HepG2 (cell line): Measurements from ENCODE around the gene YIF1A. TPM values are rescaled to one million over a fixed set of nuclear protein-coding genes. Genes with fewer than 3 reads are reported as not detected.
A peak's percentile ranks its signal among the peaks of the same experiment; 100 is the strongest.

ENCODE experiments used
- ATF7 ChIP-seq, 2 experiments: fragments of 450-650 bp in 1 of 2; sonication (generic) in 1 of 2; formaldehyde crosslinking in 1 of 2; IDR thresholded peaks; 2 replicates each; pipeline versions ENCODE4 v1.4.0 to v1.6.1; 2016 to 2020; ENCODE audit warnings: antibody characterized with exemption in 1 of 2, mild to moderate bottlenecking in 1 of 2, missing genetic modification reagents in 1 of 2
- ELF4 ChIP-seq: sonication (generic); formaldehyde crosslinking; IDR thresholded peaks from 2 replicates; pipeline ENCODE4 v1.5.0; 2020; ENCODE audit warnings: missing genetic modification reagents, mild to moderate bottlenecking, moderate library complexity, borderline replicate concordance
- FOXO1 ChIP-seq: sonication (generic); formaldehyde crosslinking; IDR thresholded peaks from 2 replicates; pipeline ENCODE4 v1.4.0; 2020; ENCODE audit warnings: missing genetic modification reagents
- HMGA1 ChIP-seq: sonication (generic); formaldehyde crosslinking; conservative IDR thresholded peaks from 2 replicates; pipeline ENCODE4 v1.4.0; 2020; ENCODE audit warnings: missing genetic modification reagents
- IKZF1 ChIP-seq: fragments of 450-650 bp; IDR thresholded peaks from 2 replicates; pipeline ENCODE4 v1.7.1; 2016
- ISL2 ChIP-seq: sonication (generic); formaldehyde crosslinking; IDR thresholded peaks from 2 replicates; pipeline ENCODE4 v1.5.0; 2020; ENCODE audit warnings: missing genetic modification reagents
- KDM6A ChIP-seq: IDR thresholded peaks from 2 replicates; pipeline ENCODE4 v1.6.1; 2016; ENCODE audit warnings: low read depth
- POGK ChIP-seq: sonication (generic); formaldehyde crosslinking; conservative IDR thresholded peaks from 2 replicates; pipeline ENCODE4 v1.8.0; 2022; ENCODE audit warnings: mild to moderate bottlenecking, moderate library complexity, missing genetic modification reagents
- PRMT3 ChIP-seq: sonication (generic); formaldehyde crosslinking; IDR thresholded peaks from 2 replicates; pipeline ENCODE4 v1.8.1; 2022; ENCODE audit warnings: low read depth, mild to moderate bottlenecking, moderate library complexity, missing genetic modification reagents, borderline replicate concordance
- RAD21 ChIP-seq: fragments of 450-650 bp; formaldehyde crosslinking; IDR thresholded peaks from 2 replicates; pipeline ENCODE4 v1.5.0; 2020; ENCODE audit warnings: mild to moderate bottlenecking
- U2AF1 ChIP-seq: fragments of 200-400 bp; formaldehyde crosslinking; optimal IDR thresholded peaks from 2 replicates; pipeline ENCODE3; 2017; ENCODE audit warnings: mild to moderate bottlenecking, low read depth, low read length
- WIZ ChIP-seq: sonication (generic); formaldehyde crosslinking; IDR thresholded peaks from 2 replicates; pipeline ENCODE4 v1.5.1; 2020; ENCODE audit warnings: mild to moderate bottlenecking, missing genetic modification reagents
- ZBTB26 ChIP-seq: IDR thresholded peaks from 2 replicates; pipeline ENCODE4 v1.6.1; 2016; ENCODE audit warnings: missing compliant biosample characterization, missing genetic modification reagents, borderline replicate concordance
- ZBTB4 ChIP-seq: sonication (generic); formaldehyde crosslinking; IDR thresholded peaks from 2 replicates; pipeline ENCODE4 v1.4.0; 2020; ENCODE audit warnings: missing genetic modification reagents, mild to moderate bottlenecking, borderline replicate concordance
- ZNF280D ChIP-seq: sonication (generic); formaldehyde crosslinking; IDR thresholded peaks from 2 replicates; pipeline ENCODE4 v1.5.1; 2020; ENCODE audit warnings: mild to moderate bottlenecking, missing genetic modification reagents
- ZNF317 ChIP-seq: sonication (generic); formaldehyde crosslinking; IDR thresholded peaks from 2 replicates; pipeline ENCODE4 v1.5.0; 2020; ENCODE audit warnings: mild to moderate bottlenecking, missing genetic modification reagents
- ZNF605 ChIP-seq: sonication (generic); formaldehyde crosslinking; IDR thresholded peaks from 2 replicates; pipeline ENCODE4 v1.8.0; 2022; ENCODE audit warnings: mild to moderate bottlenecking, missing genetic modification reagents
- ZNF607 ChIP-seq: sonication (generic); formaldehyde crosslinking; IDR thresholded peaks from 2 replicates; pipeline ENCODE4 v1.5.1; 2020; ENCODE audit warnings: missing genetic modification reagents, mild to moderate bottlenecking, borderline replicate concordance
- ZNF788 ChIP-seq: sonication (generic); formaldehyde crosslinking; IDR thresholded peaks from 2 replicates; pipeline ENCODE4 v1.5.0; 2020; ENCODE audit warnings: mild to moderate bottlenecking, missing genetic modification reagents, borderline replicate concordance
- polyA plus RNA-seq, 8 experiments: library from polyadenylated mRNA; depleted of rRNA in 3 of 8; stranded (reverse) in 7 of 8; unstranded in 1 of 8; fragments of >200 nt; fragmentation: Illumina TruSeq in 4 of 8; extraction: Trizol in 4 of 8; gene quantifications; 2 replicates each; pipeline versions ENCODE4 v1.2.1 to v1.2.3, GENCODE V29; 2011 to 2016; ENCODE audit warnings: low read depth in 4 of 8, missing spikeins in 1 of 8, mixed read lengths in 1 of 8; ENCODE audit not compliant: insufficient read depth in 1 of 8
- total RNA-seq, 5 experiments: library from RNA; depleted of rRNA; stranded (reverse); fragments of >200 nt; fragmentation: Illumina TruSeq; extraction: Trizol; gene quantifications; 2 replicates each; pipeline ENCODE4 v1.2.3, GENCODE V29; 2016; ENCODE audit warnings: low read depth in 1 of 5

Gene YIF1A
- total and polyA plus RNA-seq, 2 of the 13 experiments (the other 11 are each of a cell fraction or from before 2014, with no cell fraction given), result 133 to 145 TPM

GRCh38 chr11:66289548-66290329, 796 bp upstream of the YIF1A start (continued):
- peak; percentile 38; the same call in 1 of the 2 replicates for TF ChIP-seq ELF4 (CRISPR knock-in tag)
- peak; percentile 88 for TF ChIP-seq ZNF317
- 0 out of 2 replicates have a peak, but pooled peaks have one; percentile 38 for TF ChIP-seq ZNF280D (CRISPR knock-in tag)
- no peak; the same call in 1 of the 2 replicates for TF ChIP-seq ZNF788 (CRISPR knock-in tag)
- TF ChIP-seq U2AF1, result no peak
- TF ChIP-seq ZNF605 (CRISPR knock-in tag), result peak; percentile 75
- TF ChIP-seq WIZ (CRISPR knock-in tag), result peak; percentile 74
- TF ChIP-seq FOXO1 (CRISPR knock-in tag), result 0 out of 2 replicates have a peak, but pooled peaks have one; percentile 48
- TF ChIP-seq RAD21 (CRISPR knock-in tag), result no peak
- no peak for TF ChIP-seq ISL2 (CRISPR knock-in tag)
- TF ChIP-seq ATF7 (IDR thresholded peaks at IDR 0.05), result no peak
- no peak for TF ChIP-seq ATF7 (CRISPR knock-in tag; IDR thresholded peaks at IDR 0.05)
- TF ChIP-seq KDM6A (CRISPR knock-in tag), result no peak
- no peak for TF ChIP-seq PRMT3
- TF ChIP-seq ZNF607, result peak; percentile 79
- TF ChIP-seq ZBTB26, result peak; percentile 53; the same call in 1 of the 2 replicates
- no peak for TF ChIP-seq IKZF1
- TF ChIP-seq HMGA1, result no peak
- TF ChIP-seq ZBTB4, result no peak; the same call in 1 of the 2 replicates
- no peak; the same call in 1 of the 2 replicates for TF ChIP-seq POGK (CRISPR knock-in tag)
